Stomach (tissue), 9 donors: ENCODE measurements around the gene DDX27. TPM values are rescaled to one million over a fixed set of nuclear protein-coding genes. Genes with fewer than 3 reads are reported as not detected.

Experiments used
- DNase-seq, 2 donors: peaks; one replicate each; pipeline versions ENCODE4 v3.0.0 to v3.0.0-alpha.2; 2013 to 2019
- H3K27ac ChIP-seq, 5 donors: fragments of 200-600 bp in 4 of 5; sonication (generic) in 4 of 5; one replicate each; pipeline ENCODE4 v1.5.1; 2013 to 2019; ENCODE audit warnings: mild to moderate bottlenecking in 1 of 5, moderate library complexity in 1 of 5
- H3K27me3 ChIP-seq, 3 donors: fragments of 200-600 bp; sonication (generic); one replicate each; pipeline ENCODE4 v1.5.1; 2017 to 2019; ENCODE audit warnings: mixed run types in 1 of 3
- H3K36me3 ChIP-seq, 4 donors: fragments of 200-600 bp; sonication (generic); 1 replicate in 3 of 4; 2 replicates in 1 of 4; pipeline ENCODE4 v1.5.1; 2016 to 2019
- H3K4me1 ChIP-seq, 4 donors: fragments of 200-600 bp; sonication (generic); one replicate each; pipeline ENCODE4 v1.5.1; 2016 to 2019
- H3K4me3 ChIP-seq, 4 donors: fragments of 200-600 bp; sonication (generic) in 3 of 4; one replicate each; pipeline ENCODE4 v1.5.1; 2016 to 2019; ENCODE audit warnings: mild to moderate bottlenecking in 1 of 4
- H3K9me3 ChIP-seq, 4 donors: fragments of 200-600 bp; sonication (generic); one replicate each; pipeline ENCODE4 v1.5.1; 2016 to 2019
- CTCF ChIP-seq, 7 experiments: fragments of 450-650 bp in 4 of 7; fragments of 200-600 bp in 3 of 7; sonication (generic) in 3 of 7; IDR thresholded peaks; one replicate each; pipeline ENCODE4 v1.5.1; 2016 to 2019; ENCODE audit warnings: antibody characterized with exemption in 7 of 7, control low read depth in 2 of 7, mild to moderate bottlenecking in 1 of 7
- EP300 ChIP-seq: sonication (generic); formaldehyde crosslinking; IDR thresholded peaks from one replicate; pipeline ENCODE4 v1.6.1; 2017; ENCODE audit warnings: antibody characterized with exemption
- POLR2A ChIP-seq, 4 donors: fragments of 450-650 bp; IDR thresholded peaks; one replicate each; pipeline ENCODE4 v1.6.1; 2016; ENCODE audit warnings: antibody characterized with exemption in 4 of 4, control low read depth in 2 of 4, mild to moderate bottlenecking in 1 of 4, moderate library complexity in 1 of 4
- POLR2AphosphoS5 ChIP-seq, 3 donors: sonication (generic); formaldehyde crosslinking; IDR thresholded peaks; one replicate each; pipeline ENCODE4 v1.6.1; 2016; ENCODE audit warnings: antibody characterized with exemption in 3 of 3
- WGBS, 5 donors: extraction: QIAGEN DNeasy Blood & Tissue Kit in 3 of 5; methylation state at CpG; one replicate each; pipeline versions ENCODE4 v1.1.5 to v1.1.7; 2013 to 2018; 5-methylcytosine and 5-hydroxymethylcytosine counted together
- intact Hi-C: fragments of 100-400 bp; cut with DNase I; formaldehyde crosslinking; loops from one replicate; pipeline ENCODE4 v1.15.1; 2023; ENCODE audit warnings: low total_unique reads
- polyA plus RNA-seq, 3 donors: library from polyadenylated mRNA; stranded (reverse); fragments of 200-250 nt; gene quantifications; one replicate each; pipeline ENCODE4 v1.2.3, GENCODE V29; 2013
- total RNA-seq, 5 donors: library from RNA; depleted of rRNA; stranded (reverse); fragments of >200 nt; gene quantifications; one replicate each; pipeline versions ENCODE4 v1.1.0 to v1.2.3, GENCODE V29; 2014 to 2016
- donor health status: healthy with polysubstance abuse.
- donor health status: Bipolar disorder and iron deficiency.
- donor health status: healthy.

The DDX27 gene
- total and polyA plus RNA-seq, 8 donors, result 11.7 to 38.2 (median 21.4) TPM

- Histone ChIP-seq H3K9me3 (peaks cover 20 to 40% (median 29%) of the 10 kb centered on the region in 4 donors), H3K4me3 (peak overlapping the region in 1 of 4 donors; percentile 9), H3K4me1 (peaks cover 12 to 50% (median 20%) of the 10 kb centered on the region in 4 donors), H3K27me3 (no peaks in the 10 kb centered on the region), H3K27ac (peak overlapping the region; percentile 31 to 72 (median 65)), H3K36me3 (peaks cover 64 to 97% (median 87%) of the 10 kb centered on the region in 4 donors)
- 37 to 62% (median 50%) methylated on average over 10 of the region's 10 CpGs for WGBS, 5 donors
- DNase-seq, result peak in 1 of 2 donors; percentile 93
- TF ChIP-seq POLR2AphosphoS5 (IDR thresholded peaks at IDR 0.05), result peak in 2 of 3 donors; percentile 16 to 19
- TF ChIP-seq EP300, result no peak
- intact Hi-C loops, result no loop called here
These were observed 69.8 kb downstream of the DDX27 start for GRCh38 chr20:49288784-49289696.

DNA sequence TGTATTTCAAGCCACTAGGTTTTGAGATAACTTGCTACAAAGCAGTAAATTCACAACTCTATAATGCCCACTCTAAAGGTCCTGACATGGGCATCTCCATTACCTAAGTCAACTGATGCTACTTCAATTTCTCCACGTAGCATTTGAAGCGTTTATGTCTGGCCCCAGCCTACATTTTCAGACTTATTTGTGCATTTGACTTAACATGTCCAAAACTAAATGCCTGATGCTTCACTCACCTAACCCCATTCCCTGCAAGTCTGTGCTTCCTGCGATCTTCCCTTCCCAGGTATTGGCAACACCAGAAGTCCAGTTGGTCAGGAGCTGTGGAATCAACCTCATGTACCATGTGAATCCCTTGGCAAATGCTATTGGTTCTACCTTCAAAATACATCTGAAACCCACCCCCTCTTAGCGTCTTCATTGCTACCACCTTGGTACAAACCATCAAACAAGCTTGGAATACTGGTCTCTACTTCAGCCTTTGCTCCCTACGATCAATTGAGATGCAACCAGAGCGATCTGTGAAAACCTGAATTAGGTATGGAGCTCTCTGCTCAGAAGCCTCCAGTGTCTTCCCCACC lies 71.5 kb downstream of the DDX27 start:
- TF ChIP-seq CTCF (IDR thresholded peaks at IDR 0.05) (no peak), POLR2A (IDR thresholded peaks at IDR 0.05) (no peak), EP300 (no peak), POLR2AphosphoS5 (IDR thresholded peaks at IDR 0.05) (no peak)
- no peak for DNase-seq
- 84 to 95% (median 94%) methylated on average over 6 of the region's 6 CpGs for WGBS, 5 donors
- no peak overlapping the region for H3K27ac ChIP-seq
- intact Hi-C loops, result no loop called here
- H3K36me3 ChIP-seq, result peaks cover 48 to 86% (median 77%) of the 10 kb centered on the region in 4 donors
- H3K4me3 ChIP-seq, result no peak overlapping the region
- peaks cover 14 to 23% (median 20%) of the 10 kb centered on the region in 4 donors for H3K9me3 ChIP-seq
- H3K4me1 ChIP-seq, result peaks cover 12 to 41% (median 18%) of the 10 kb centered on the region in 4 donors
- no peaks in the 10 kb centered on the region for H3K27me3 ChIP-seq

DNA sequence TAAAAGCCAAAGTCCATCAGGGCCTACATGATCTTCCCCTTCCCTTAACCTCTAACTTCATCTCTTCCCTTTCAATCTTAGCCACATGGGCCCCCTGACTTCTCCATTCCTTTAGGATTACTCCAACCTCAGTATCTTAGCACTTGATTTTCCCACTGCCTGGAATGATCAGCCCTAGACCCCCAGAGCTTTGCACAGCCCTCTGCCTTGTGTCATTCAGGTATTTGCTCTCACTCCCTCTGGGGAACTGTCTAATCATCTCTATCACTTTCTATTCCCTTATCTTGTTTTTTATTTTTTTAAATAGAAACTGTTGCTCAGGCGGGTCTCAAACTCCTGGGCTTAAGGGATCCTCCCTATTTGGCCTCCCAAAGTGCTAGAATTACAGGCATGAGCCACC lies 72.0 kb downstream of the DDX27 start:
- H3K27me3 ChIP-seq, result no peaks in the 10 kb centered on the region
- TF ChIP-seq EP300, result no peak
- TF ChIP-seq CTCF (IDR thresholded peaks at IDR 0.05), result no peak
- TF ChIP-seq POLR2AphosphoS5 (IDR thresholded peaks at IDR 0.05), result no peak
- H3K9me3 ChIP-seq, result peaks cover 9 to 18% (median 15%) of the 10 kb centered on the region in 4 donors
- intact Hi-C loops, result no loop called here
- no peak overlapping the region for H3K27ac ChIP-seq
- H3K4me3 ChIP-seq, result no peak overlapping the region
- DNase-seq, result no peak
- H3K4me1 ChIP-seq, result peaks cover 9 to 41% (median 18%) of the 10 kb centered on the region in 4 donors
- peaks cover 43 to 86% (median 77%) of the 10 kb centered on the region in 4 donors for H3K36me3 ChIP-seq
- WGBS, 5 donors, result 0 to 89% (median 71%) methylated on average over 1 of the region's 1 CpG

- H3K27me3 ChIP-seq, result no peaks in the 10 kb centered on the region
- intact Hi-C loops, result no loop called here
- no peak overlapping the region for H3K27ac ChIP-seq
- no peak for DNase-seq
- WGBS, 5 donors, result 47 to 80% (median 70%) methylated on average over 3 of the region's 3 CpGs
- H3K4me3 ChIP-seq, result no peak overlapping the region
- peaks cover 35 to 80% (median 71%) of the 10 kb centered on the region in 4 donors for H3K36me3 ChIP-seq
- H3K4me1 ChIP-seq, result peaks cover 9 to 37% (median 18%) of the 10 kb centered on the region in 4 donors
- TF ChIP-seq POLR2A (IDR thresholded peaks at IDR 0.05) (no peak), POLR2AphosphoS5 (IDR thresholded peaks at IDR 0.05) (no peak), EP300 (no peak), CTCF (IDR thresholded peaks at IDR 0.05) (no peak)
- peaks cover 1 to 10% (median 7%) of the 10 kb centered on the region in 4 donors for H3K9me3 ChIP-seq
These were observed 72.8 kb downstream of the DDX27 start for GRCh38 chr20:49292010-49292409.
